ENCODE data around the gene SRPX. TPM values are rescaled to one million over a fixed set of nuclear protein-coding genes. Genes with fewer than 3 reads are reported as not detected.

SRPX gene
- polyA plus RNA-seq, 2 of the 4 experiments (the other 2 are of a cell fraction), result 1.8 to 3.8 TPM

GRCh38 chrX:38151441-38151840, 69.2 kb downstream of the SRPX start:
- H3K27ac ChIP-seq, result no peak overlapping the region
- no peak for ATAC-seq
- POLR2A ChIA-PET, result no interaction called here
- CTCF ChIA-PET, result interaction anchor here (1.8 kb wide), 1 partner anchor 16 kb away, joined by 5 read pairs; no protein-coding TSS in a partner anchor
- H3K4me2 ChIP-seq, result no peak overlapping the region
- H3K4me3 ChIP-seq, result no peak overlapping the region
- no peak for DNase-seq (ENCODE audit: low read depth in 1 of 2, low spot score in 1 of 2)
- H3K9me3 ChIP-seq, result no peaks in the 10 kb centered on the region
- TF ChIP-seq HES2 (IDR thresholded peaks at IDR 0.05) (no peak), BCL3 (IDR thresholded peaks at IDR 0.05) (no peak), ZC3H11A (IDR thresholded peaks at IDR 0.05) (no peak), RCOR1 (IDR thresholded peaks at IDR 0.05; ENCODE audit: low read depth, low read length) (no peak), CEBPB (IDR thresholded peaks at IDR 0.05) (no peak), SREBF2 (IDR thresholded peaks at IDR 0.05) (no peak), NPAS2 (CRISPR knock-in tag; IDR thresholded peaks at IDR 0.05; ENCODE audit: borderline replicate concordance) (no peak), ATOH8 (CRISPR knock-in tag; IDR thresholded peaks at IDR 0.05; ENCODE audit: low read depth) (no peak), ZNF302 (CRISPR knock-in tag; IDR thresholded peaks at IDR 0.05) (no peak), PHF8 (IDR thresholded peaks at IDR 0.05; ENCODE audit: borderline replicate concordance, low read depth) (no peak), ZFP36 (IDR thresholded peaks at IDR 0.05; ENCODE audit: borderline replicate concordance, partially characterized antibody) (no peak), POLR2A (IDR thresholded peaks at IDR 0.05; ENCODE audit: low read length) (no peak), E2F6 (IDR thresholded peaks at IDR 0.05; ENCODE audit: borderline replicate concordance, low read depth) (no peak), CHD4 (IDR thresholded peaks at IDR 0.05; ENCODE audit: borderline replicate concordance) (no peak), RFX5 (IDR thresholded peaks at IDR 0.05) (no peak), RNF2 (IDR thresholded peaks at IDR 0.05; ENCODE audit: borderline replicate concordance, low read depth) (no peak), EHF (CRISPR knock-in tag; IDR thresholded peaks at IDR 0.05) (no peak)
- no peaks in the 10 kb centered on the region for H3K4me1 ChIP-seq
- FAIRE-seq, result no peak
- WGBS (ENCODE audit: missing lambda C conversion rate), result 30% methylated on average over 5 of the region's 5 CpGs

GRCh38 chrX:38150993-38151392, 69.7 kb downstream of the SRPX start:
- no peak for FAIRE-seq
- POLR2A ChIA-PET, result no interaction called here
- DNase-seq (ENCODE audit: low read depth in 1 of 2, low spot score in 1 of 2), result no peak
- H3K4me1 ChIP-seq, result no peaks in the 10 kb centered on the region
- CTCF ChIA-PET, result no interaction called here
- no peaks in the 10 kb centered on the region for H3K9me3 ChIP-seq
- H3K27ac ChIP-seq, result no peak overlapping the region
- WGBS (ENCODE audit: missing lambda C conversion rate), result 48% methylated on average over 4 of the region's 4 CpGs
- no peak overlapping the region for H3K4me2 ChIP-seq
- TF ChIP-seq EP300 (IDR thresholded peaks at IDR 0.05), result no peak
- no peak for TF ChIP-seq JUNB (IDR thresholded peaks at IDR 0.05)
- TF ChIP-seq SMC3 (IDR thresholded peaks at IDR 0.05), result no peak
- TF ChIP-seq HOXB13 (CRISPR knock-in tag; IDR thresholded peaks at IDR 0.05; ENCODE audit: low read depth), result no peak
- TF ChIP-seq E2F6 (IDR thresholded peaks at IDR 0.05; ENCODE audit: borderline replicate concordance, low read depth), result no peak
- TF ChIP-seq HOXA7 (CRISPR knock-in tag; IDR thresholded peaks at IDR 0.05), result no peak
- no peak for TF ChIP-seq TP53 (CRISPR knock-in tag; IDR thresholded peaks at IDR 0.05)
- no peak for TF ChIP-seq ZC3H11A (IDR thresholded peaks at IDR 0.05)
- TF ChIP-seq NFE2L2 (conservative IDR thresholded peaks at IDR 0.05; ENCODE audit: low read length), result no peak
- no peak for TF ChIP-seq KDM1A (IDR thresholded peaks at IDR 0.05; ENCODE audit: low read depth)
- no peak for TF ChIP-seq BHLHE40 (IDR thresholded peaks at IDR 0.05; ENCODE audit: low read depth, low read length)
- TF ChIP-seq FOXS1 (CRISPR knock-in tag; IDR thresholded peaks at IDR 0.05), result no peak
- TF ChIP-seq ATOH8 (CRISPR knock-in tag; IDR thresholded peaks at IDR 0.05; ENCODE audit: low read depth), result no peak
- ATAC-seq, result no peak
- no peak overlapping the region for H3K4me3 ChIP-seq

Measured in A549 (cell line).